GM18502 (cell line): ENCODE data around the gene DLL4.
"Not testable (repeated sequence)": the region's sequence is repeated elsewhere in the genome, so short reads cannot be mapped to it uniquely, and the experiment has no call there.

ENCODE experiments used
- ATAC-seq: cut with Tn5 transposase; IDR thresholded peaks from one replicate; pipeline ENCODE4 v1.9.1; 2021; ENCODE audit warnings: mild to moderate bottlenecking; ENCODE audit not compliant: unreplicated experiment, poor library complexity

Gene DLL4

DNA sequence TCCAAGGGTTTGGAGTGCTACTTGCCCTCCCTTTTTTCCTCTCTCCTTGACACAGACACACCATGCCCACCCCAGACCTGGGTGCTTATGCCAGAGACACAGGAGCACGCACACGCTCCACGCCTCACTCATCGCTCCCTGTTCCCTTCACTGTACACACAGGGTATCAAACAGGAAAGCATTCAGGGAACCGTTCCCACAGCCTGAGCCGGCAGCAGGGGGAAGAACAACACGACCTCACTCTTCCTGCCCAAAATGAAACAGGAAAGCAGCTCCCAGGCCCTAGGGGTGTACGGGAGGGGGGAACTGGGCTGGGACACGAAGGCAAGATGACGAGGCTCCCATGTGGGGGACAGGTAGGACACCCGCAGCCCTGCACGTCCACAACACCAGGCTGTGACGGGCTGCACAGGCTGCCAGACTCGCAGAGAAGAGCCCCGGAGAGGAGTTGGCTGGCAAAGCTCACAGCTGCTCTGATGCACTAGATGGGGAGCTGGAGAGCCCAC lies 11.2 kb downstream of the DLL4 start:
- no peak for ATAC-seq

GRCh38 chr15:40941068-40941527 lies 12.0 kb downstream of the DLL4 start:
- ATAC-seq: no peak

- peak; percentile 69 for ATAC-seq
These were observed 12.6 kb downstream of the DLL4 start for GRCh38 chr15:40941528-40942336.

GRCh38 chr15:40942337-40942854 lies 13.3 kb downstream of the DLL4 start:
- peak; percentile 10 for ATAC-seq

GRCh38 chr15:40942878-40943277 lies 13.7 kb downstream of the DLL4 start:
- no peak for ATAC-seq

- no peak for ATAC-seq
These were observed 14.7 kb downstream of the DLL4 start for GRCh38 chr15:40943764-40944365.

- ATAC-seq: no peak
These were observed 15.6 kb downstream of the DLL4 start for GRCh38 chr15:40944510-40945296.

DNA sequence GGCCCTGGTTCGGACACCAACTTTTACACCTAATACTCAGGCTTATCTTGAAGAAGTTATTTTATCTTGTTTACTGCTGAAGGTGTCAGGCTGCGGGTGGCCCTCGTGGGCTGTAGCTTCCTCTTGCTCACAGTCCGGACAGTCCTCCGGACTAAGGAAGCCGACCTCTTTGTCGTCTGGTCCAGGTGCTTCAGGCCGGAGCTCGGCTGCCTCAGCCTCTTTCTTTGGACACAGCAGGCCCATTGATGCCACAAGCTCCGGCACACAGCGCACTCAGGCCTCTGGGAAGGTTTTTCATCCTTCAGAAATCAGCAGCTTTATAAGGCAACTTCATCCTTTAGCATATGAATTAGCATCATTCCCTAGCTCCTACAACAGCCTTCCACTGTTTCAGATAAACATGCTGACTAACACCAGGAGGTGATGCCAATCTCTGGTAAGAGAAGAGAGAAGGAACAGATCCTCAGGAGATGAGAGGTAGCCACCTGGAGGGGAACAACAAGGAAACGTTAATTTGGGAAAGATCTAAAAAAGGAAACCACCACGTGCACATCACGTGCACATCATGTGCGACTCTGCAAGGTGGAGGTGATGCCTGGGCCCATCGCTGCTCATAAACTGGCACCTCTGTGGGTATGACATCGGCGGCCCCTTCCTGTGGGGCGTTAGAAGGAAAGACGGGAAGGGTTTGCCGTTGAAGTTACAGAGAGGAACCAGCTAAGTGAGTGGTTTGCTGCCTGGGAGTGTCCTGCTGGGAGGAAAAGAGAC lies 19.8 kb downstream of the DLL4 start:
- no peak for ATAC-seq

DNA sequence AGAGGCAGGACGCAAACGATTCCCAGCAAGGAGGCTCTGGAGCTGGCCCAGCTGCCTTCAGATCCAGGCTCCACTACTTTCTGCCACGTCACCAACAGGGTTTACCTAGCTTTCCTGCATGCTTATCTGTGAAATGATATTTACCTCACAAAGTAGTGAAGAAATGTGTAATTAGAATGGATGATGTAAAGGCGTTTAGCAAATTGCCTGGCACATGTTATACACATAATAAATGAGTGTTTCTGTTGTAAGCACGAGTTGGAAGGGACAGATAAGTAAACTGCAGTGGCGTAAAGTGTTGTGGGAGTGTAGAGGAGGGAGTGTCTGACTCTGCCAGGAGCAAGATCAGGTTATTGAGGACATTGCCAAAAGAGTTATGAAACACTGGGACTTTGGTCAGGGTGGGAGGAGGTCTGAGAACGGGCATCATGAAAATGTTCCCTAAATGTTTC lies 20.6 kb downstream of the DLL4 start:
- no peak for ATAC-seq

GRCh38 chr15:40951764-40952163 lies 22.6 kb downstream of the DLL4 start:
- ATAC-seq: no peak

DNA sequence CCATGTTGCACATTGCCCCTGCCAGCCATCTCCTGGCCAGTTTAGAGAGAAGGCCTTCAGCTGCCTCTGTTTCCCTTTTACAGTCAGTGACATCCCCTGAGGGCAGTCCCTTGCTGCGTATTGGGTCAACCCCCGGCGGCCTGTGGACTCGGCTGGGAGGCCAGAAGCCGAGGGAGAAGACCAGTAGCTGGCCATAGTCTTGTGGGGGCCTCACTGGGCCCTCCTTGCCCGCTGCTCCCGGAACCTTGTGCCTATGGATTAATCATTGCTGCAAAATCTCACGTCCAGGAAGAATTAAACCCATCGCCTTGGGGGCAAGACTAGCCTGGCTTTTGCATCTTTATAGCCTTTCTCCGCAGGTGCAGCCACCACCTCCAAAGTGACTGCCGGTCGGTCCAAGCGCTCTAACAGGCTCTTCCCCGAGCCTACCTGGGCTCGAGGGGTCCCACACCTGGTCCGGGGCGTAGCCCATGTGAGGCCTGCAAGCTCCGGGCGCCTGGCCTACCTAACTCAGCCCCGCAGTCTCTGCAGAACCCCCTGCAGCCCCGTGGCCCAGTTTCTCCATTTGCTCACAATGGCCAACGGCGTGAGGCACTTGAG lies 23.3 kb downstream of the DLL4 start:
- ATAC-seq: no peak

DNA sequence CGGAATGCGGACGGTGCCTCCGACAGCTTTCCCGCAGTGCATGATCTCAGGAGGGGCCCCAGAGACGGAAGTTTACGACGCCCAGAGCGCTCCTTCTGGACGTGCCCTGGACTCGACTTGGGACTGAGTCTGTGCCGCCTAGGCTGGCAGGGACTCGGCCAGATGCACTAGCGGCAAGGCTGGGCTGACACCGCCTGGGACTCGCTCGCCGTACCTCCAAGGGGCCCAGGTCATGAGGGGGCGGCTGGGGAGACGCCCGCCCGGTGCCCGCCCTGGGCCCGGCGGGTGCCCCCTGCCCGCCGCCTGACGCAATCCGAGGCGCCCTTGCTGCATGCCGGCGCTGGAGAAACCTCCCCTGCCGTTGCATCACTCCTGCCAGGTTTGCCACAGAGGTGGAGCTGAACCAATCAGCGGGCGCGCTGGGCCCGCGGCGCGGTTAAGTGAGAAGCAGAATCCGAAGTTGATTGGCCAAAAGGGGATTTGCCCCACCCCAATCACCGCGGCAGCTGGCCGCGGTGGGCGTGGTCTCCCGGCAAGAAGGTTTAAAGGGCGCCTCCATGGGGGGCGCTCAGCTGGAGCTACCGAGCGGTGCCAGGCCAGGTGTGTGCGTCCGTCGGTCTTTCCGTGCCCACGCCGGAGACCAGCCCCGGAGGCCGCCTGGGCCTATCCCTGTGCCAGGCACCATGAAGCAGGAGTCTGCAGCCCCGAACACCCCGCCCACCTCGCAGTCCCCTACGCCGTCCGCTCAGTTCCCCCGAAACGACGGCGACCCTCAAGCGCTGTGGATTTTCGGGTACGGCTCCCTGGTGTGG lies 24.0 kb downstream of the DLL4 start, which contains the start of gene CHAC1:
Gene CHAC1, plus strand, starts transcription at position 571 of the 812 bp plus-strand sequence. Its CDS starts 113 bp downstream, at position 684.
- ATAC-seq: peak; percentile 91

DNA sequence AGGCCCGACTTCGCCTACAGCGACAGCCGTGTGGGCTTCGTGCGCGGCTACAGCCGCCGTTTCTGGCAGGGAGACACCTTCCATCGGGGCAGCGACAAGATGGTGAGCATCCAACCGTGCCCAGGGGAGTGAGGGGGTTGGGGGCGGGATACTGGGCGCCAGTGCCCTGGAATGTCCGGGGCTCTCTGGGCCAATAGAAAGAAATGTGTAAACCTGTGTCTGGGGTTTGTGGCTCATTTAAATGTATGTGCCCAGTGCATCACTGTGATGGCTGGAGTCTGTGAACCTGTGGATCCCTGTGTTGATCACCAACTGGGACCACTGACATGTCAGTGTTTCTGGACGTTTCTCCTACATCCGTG lies 24.6 kb downstream of the DLL4 start:
- ATAC-seq: no peak

- not testable (repeated sequence) for ATAC-seq
These were observed 25.2 kb downstream of the DLL4 start for GRCh38 chr15:40954158-40954848.

GRCh38 chr15:40955141-40955903 lies 26.2 kb downstream of the DLL4 start:
- no peak for ATAC-seq

- no peak for ATAC-seq
These were observed 26.9 kb downstream of the DLL4 start for GRCh38 chr15:40955930-40956540.

GRCh38 chr15:40956541-40956982 lies 27.4 kb downstream of the DLL4 start:
- ATAC-seq: no peak
